Mesothelial cell of epicardium (in vitro differentiated cells): ENCODE data around the gene LIN9. TPM values are rescaled to one million over a fixed set of nuclear protein-coding genes. Genes with fewer than 3 reads are reported as not detected.

Experiments used
- DNase-seq, 2 experiments: peaks; one replicate each; pipeline ENCODE4 v3.0.0; 2021; ENCODE audit warnings: low spot score in 2 of 2; ENCODE audit not compliant: unreplicated experiment in 2 of 2
- H3K27ac Mint-ChIP-seq: 2 replicates; pipeline ENCODE4 v1.8.0; 2021; ENCODE audit warnings: mixed read lengths
- H3K27me3 Mint-ChIP-seq: 2 replicates; pipeline ENCODE4 v1.8.0; 2021; ENCODE audit warnings: low read depth, mixed read lengths
- H3K36me3 Mint-ChIP-seq: 2 replicates; pipeline ENCODE4 v1.8.0; 2021; ENCODE audit warnings: mixed read lengths
- H3K4me1 Mint-ChIP-seq: 2 replicates; pipeline ENCODE4 v1.8.0; 2021; ENCODE audit warnings: mixed read lengths
- H3K4me3 Mint-ChIP-seq: 2 replicates; pipeline ENCODE4 v1.8.0; 2021; ENCODE audit warnings: mild to moderate bottlenecking, moderate library complexity, mixed read lengths
- H3K9me3 Mint-ChIP-seq: 2 replicates; pipeline ENCODE4 v1.8.0; 2021; ENCODE audit warnings: mixed read lengths
- total RNA-seq: library from RNA; stranded (reverse); gene quantifications from 3 replicates; pipeline ENCODE4 v1.2.1, GENCODE V29; 2021
- TF ChIP-seq, protein P1 (sequence below): fragments of 200-600 bp; sonication (generic); IDR thresholded peaks from one replicate; pipeline ENCODE4 v1.5.0; 2021; ENCODE audit warnings: antibody characterized with exemption; ENCODE audit not compliant: unreplicated experiment

LIN9 gene
- total RNA-seq, 1 donor from 2014 or later: 8.9 TPM

- Mint-ChIP-seq H3K9me3 (no peaks in the 10 kb centered on the region), H3K4me3 (no peak overlapping the region), H3K27me3 (no peaks in the 10 kb centered on the region), H3K27ac (peak overlapping the region; percentile 83), H3K36me3 (no peaks in the 10 kb centered on the region), H3K4me1 (peaks cover 9% of the 10 kb centered on the region)
- TF ChIP-seq, protein P1, sequence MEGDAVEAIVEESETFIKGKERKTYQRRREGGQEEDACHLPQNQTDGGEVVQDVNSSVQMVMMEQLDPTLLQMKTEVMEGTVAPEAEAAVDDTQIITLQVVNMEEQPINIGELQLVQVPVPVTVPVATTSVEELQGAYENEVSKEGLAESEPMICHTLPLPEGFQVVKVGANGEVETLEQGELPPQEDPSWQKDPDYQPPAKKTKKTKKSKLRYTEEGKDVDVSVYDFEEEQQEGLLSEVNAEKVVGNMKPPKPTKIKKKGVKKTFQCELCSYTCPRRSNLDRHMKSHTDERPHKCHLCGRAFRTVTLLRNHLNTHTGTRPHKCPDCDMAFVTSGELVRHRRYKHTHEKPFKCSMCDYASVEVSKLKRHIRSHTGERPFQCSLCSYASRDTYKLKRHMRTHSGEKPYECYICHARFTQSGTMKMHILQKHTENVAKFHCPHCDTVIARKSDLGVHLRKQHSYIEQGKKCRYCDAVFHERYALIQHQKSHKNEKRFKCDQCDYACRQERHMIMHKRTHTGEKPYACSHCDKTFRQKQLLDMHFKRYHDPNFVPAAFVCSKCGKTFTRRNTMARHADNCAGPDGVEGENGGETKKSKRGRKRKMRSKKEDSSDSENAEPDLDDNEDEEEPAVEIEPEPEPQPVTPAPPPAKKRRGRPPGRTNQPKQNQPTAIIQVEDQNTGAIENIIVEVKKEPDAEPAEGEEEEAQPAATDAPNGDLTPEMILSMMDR: no peak
- no peak for DNase-seq
These were observed 18.8 kb upstream of the LIN9 start for GRCh38 chr1:226327761-226328162.

- peaks cover 9% of the 10 kb centered on the region for H3K4me1 Mint-ChIP-seq
- DNase-seq: no peak
- no peak overlapping the region for H3K4me3 Mint-ChIP-seq
- no peaks in the 10 kb centered on the region for H3K36me3 Mint-ChIP-seq
- no peaks in the 10 kb centered on the region for H3K27me3 Mint-ChIP-seq
- TF ChIP-seq, protein P1: no peak
- H3K27ac Mint-ChIP-seq: no peak overlapping the region
- H3K9me3 Mint-ChIP-seq: peaks cover 4% of the 10 kb centered on the region
These were observed 16.2 kb upstream of the LIN9 start for GRCh38 chr1:226325178-226325577.

- H3K27me3 Mint-ChIP-seq: no peaks in the 10 kb centered on the region
- H3K36me3 Mint-ChIP-seq: no peaks in the 10 kb centered on the region
- peaks cover 9% of the 10 kb centered on the region for H3K4me1 Mint-ChIP-seq
- no peak overlapping the region for H3K27ac Mint-ChIP-seq
- peaks cover 5% of the 10 kb centered on the region for H3K9me3 Mint-ChIP-seq
- no peak for DNase-seq
- no peak overlapping the region for H3K4me3 Mint-ChIP-seq
- TF ChIP-seq, protein P1: no peak
These were observed 15.5 kb upstream of the LIN9 start for GRCh38 chr1:226324479-226324878.

- no peak for DNase-seq
- Mint-ChIP-seq H3K4me3 (no peak overlapping the region), H3K9me3 (peaks cover 5% of the 10 kb centered on the region), H3K27me3 (no peaks in the 10 kb centered on the region), H3K4me1 (peaks cover 9% of the 10 kb centered on the region), H3K36me3 (no peaks in the 10 kb centered on the region), H3K27ac (no peak overlapping the region)
- TF ChIP-seq, protein P1: no peak
These were observed 14.0 kb upstream of the LIN9 start for GRCh38 chr1:226322986-226323385.

GRCh38 chr1:226320930-226321329, 12.0 kb upstream of the LIN9 start:
- no peak overlapping the region for H3K4me3 Mint-ChIP-seq
- TF ChIP-seq, protein P1: no peak

DNA sequence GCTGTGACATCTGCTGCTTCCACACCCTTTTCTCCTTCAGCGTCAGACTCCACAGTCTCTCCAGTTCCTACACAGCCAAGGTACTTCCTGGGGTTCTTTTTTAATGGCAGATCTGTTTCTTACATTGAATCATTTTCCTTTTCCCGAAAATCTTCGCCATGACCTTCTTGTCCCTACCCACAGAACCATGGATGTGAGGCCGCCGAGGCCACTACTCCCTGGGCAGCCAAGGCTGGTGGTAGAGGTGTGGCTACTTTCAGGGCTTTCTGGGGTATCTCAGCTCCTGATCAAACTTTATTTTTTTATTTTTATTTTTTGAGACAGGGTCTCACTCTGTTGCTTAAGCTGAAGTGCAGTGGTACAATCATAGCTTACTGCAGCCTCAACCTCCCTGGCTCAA, 9.5 kb upstream of the LIN9 start:
- no peak for DNase-seq
- Mint-ChIP-seq H3K4me3 (no peak overlapping the region), H3K36me3 (no peaks in the 10 kb centered on the region), H3K27me3 (no peaks in the 10 kb centered on the region), H3K4me1 (peaks cover 2% of the 10 kb centered on the region), H3K9me3 (peaks cover 11% of the 10 kb centered on the region), H3K27ac (no peak overlapping the region)
- TF ChIP-seq, protein P1: no peak

More at GRCh38 chr1:226320930-226321329, 12.0 kb upstream of the LIN9 start:
- peaks cover 5% of the 10 kb centered on the region for H3K9me3 Mint-ChIP-seq
- peaks cover 2% of the 10 kb centered on the region for H3K4me1 Mint-ChIP-seq
- DNase-seq: no peak
- H3K27me3 Mint-ChIP-seq: no peaks in the 10 kb centered on the region
- H3K27ac Mint-ChIP-seq: no peak overlapping the region
- H3K36me3 Mint-ChIP-seq: no peaks in the 10 kb centered on the region
